Muscle of leg (tissue), 11 donors: ENCODE data around the gene SLC39A8. TPM values are rescaled to one million over a fixed set of nuclear protein-coding genes. Genes with fewer than 3 reads are reported as not detected.
"Not testable (repeated sequence)": the region's sequence is repeated elsewhere in the genome, so short reads cannot be mapped to it uniquely, and the experiment has no call there.

Experiments used
- DNase-seq: peaks from one replicate; pipeline ENCODE4 v3.0.0; 2013
- H3K27ac ChIP-seq: one replicate; pipeline ENCODE4 v1.5.1; 2013; ENCODE audit warnings: mild to moderate bottlenecking, low read length, control low read depth
- H3K27me3 ChIP-seq: one replicate; pipeline ENCODE4 v1.6.1; 2013; ENCODE audit warnings: low read length; ENCODE audit not compliant: control insufficient read depth, insufficient read depth
- H3K36me3 ChIP-seq: one replicate; pipeline ENCODE4 v1.6.1; 2013; ENCODE audit warnings: low read length; ENCODE audit not compliant: control insufficient read depth, insufficient read depth
- H3K4me1 ChIP-seq: one replicate; pipeline ENCODE4 v1.6.1; 2013; ENCODE audit warnings: low read length; ENCODE audit not compliant: control insufficient read depth, insufficient read depth
- H3K4me3 ChIP-seq: one replicate; pipeline ENCODE4 v1.5.1; 2013; ENCODE audit warnings: low read length, control low read depth
- H3K9me3 ChIP-seq: replicated peaks from 2 replicates; pipeline ENCODE4 v1.6.1; 2013; ENCODE audit warnings: low read depth, low read length; ENCODE audit not compliant: control insufficient read depth
- WGBS: methylation state at CpG from one replicate; pipeline ENCODE4 v1.1.5; 2013; ENCODE audit warnings: missing lambda C conversion rate; ENCODE audit not compliant: insufficient coverage; 5-methylcytosine and 5-hydroxymethylcytosine counted together
- polyA plus RNA-seq, 8 donors: library from polyadenylated mRNA; unstranded; fragments of 120-200 nt; gene quantifications; one replicate each; pipeline versions ENCODE4 v1.2.1 to v1.2.3, GENCODE V29; 2013; ENCODE audit warnings: inconsistent platforms in 1 of 8, low replicate concordance in 1 of 8; ENCODE audit not compliant: insufficient read length in 8 of 8, insufficient read depth in 1 of 8
- total RNA-seq: library from RNA; stranded (reverse); fragments of 120-200 nt; gene quantifications from one replicate; pipeline ENCODE4 v1.2.4, GENCODE V29; 2013

Gene SLC39A8
- total and polyA plus RNA-seq, 9 donors = 2.1 to 4.8 (median 3.5) TPM

DNA sequence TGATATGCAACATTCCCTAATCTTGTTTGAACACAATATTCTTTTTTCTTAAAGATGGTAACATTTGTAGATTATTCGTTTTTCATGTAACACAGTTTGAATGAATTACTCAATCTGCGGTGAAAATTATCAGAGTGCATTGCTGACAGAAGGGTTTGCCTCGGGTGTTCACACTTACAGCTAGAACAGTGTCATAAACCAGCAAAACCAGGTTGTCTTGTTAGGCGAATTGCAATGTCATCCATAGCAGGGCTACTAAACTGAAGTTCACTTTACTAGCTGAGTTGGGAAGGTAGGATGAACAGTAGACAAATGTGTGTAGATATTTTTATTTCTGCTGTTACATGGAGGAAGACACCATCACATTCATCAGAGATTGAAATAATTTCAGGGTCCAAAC, 98.9 kb downstream of the SLC39A8 start:
- no peak for DNase-seq
- H3K27ac ChIP-seq = no peak overlapping the region
- H3K4me1 ChIP-seq = no peaks in the 10 kb centered on the region
- H3K9me3 ChIP-seq = peaks cover 6% of the 10 kb centered on the region
- no peaks in the 10 kb centered on the region for H3K27me3 ChIP-seq
- 86% methylated on average over 3 of the region's 4 CpGs for WGBS
- no peaks in the 10 kb centered on the region for H3K36me3 ChIP-seq
- no peak overlapping the region for H3K4me3 ChIP-seq

GRCh38 chr4:102244878-102245535, 100.3 kb downstream of the SLC39A8 start:
- Histone ChIP-seq H3K4me1 (no peaks in the 10 kb centered on the region), H3K9me3 (peaks cover 6% of the 10 kb centered on the region)
- WGBS = 88% methylated on average over 20 of the region's 23 CpGs

GRCh38 chr4:102243296-102243695, 102.0 kb downstream of the SLC39A8 start:
- H3K9me3 ChIP-seq, DNase-seq, H3K4me1 ChIP-seq, H3K4me3 ChIP-seq, H3K27me3 ChIP-seq, H3K36me3 ChIP-seq, H3K27ac ChIP-seq: not testable (repeated sequence)
- WGBS = 81% methylated on average over 5 of the region's 5 CpGs

More at GRCh38 chr4:102244878-102245535, 100.3 kb downstream of the SLC39A8 start:
- DNase-seq = no peak
- no peaks in the 10 kb centered on the region for H3K27me3 ChIP-seq
- no peak overlapping the region for H3K4me3 ChIP-seq
- H3K36me3 ChIP-seq = no peaks in the 10 kb centered on the region
- H3K27ac ChIP-seq = no peak overlapping the region

- Histone ChIP-seq H3K36me3 (no peaks in the 10 kb centered on the region), H3K27me3 (no peaks in the 10 kb centered on the region), H3K27ac (no peak overlapping the region), H3K4me3 (no peak overlapping the region), H3K4me1 (no peaks in the 10 kb centered on the region), H3K9me3 (peaks cover 2% of the 10 kb centered on the region)
- 83% methylated on average over 11 of the region's 15 CpGs for WGBS
- no peak for DNase-seq
These were observed 110.9 kb downstream of the SLC39A8 start for GRCh38 chr4:102234243-102234838.

- H3K9me3 ChIP-seq = peaks cover 2% of the 10 kb centered on the region
- no peak overlapping the region for H3K4me3 ChIP-seq
- no peak overlapping the region for H3K27ac ChIP-seq
- DNase-seq = no peak
- no peaks in the 10 kb centered on the region for H3K4me1 ChIP-seq
- no peaks in the 10 kb centered on the region for H3K36me3 ChIP-seq
- no peaks in the 10 kb centered on the region for H3K27me3 ChIP-seq
These were observed 115.1 kb downstream of the SLC39A8 start for GRCh38 chr4:102230194-102230593.

- no peaks in the 10 kb centered on the region for H3K9me3 ChIP-seq
- H3K4me1 ChIP-seq = no peaks in the 10 kb centered on the region
- H3K27ac ChIP-seq = no peak overlapping the region
- H3K36me3 ChIP-seq = no peaks in the 10 kb centered on the region
- H3K4me3 ChIP-seq = no peak overlapping the region
- DNase-seq = no peak
- WGBS = no CpG with 5 or more reads among the region's 1 CpG
- no peaks in the 10 kb centered on the region for H3K27me3 ChIP-seq
These were observed 117.9 kb downstream of the SLC39A8 start for GRCh38 chr4:102227388-102227787.

DNA sequence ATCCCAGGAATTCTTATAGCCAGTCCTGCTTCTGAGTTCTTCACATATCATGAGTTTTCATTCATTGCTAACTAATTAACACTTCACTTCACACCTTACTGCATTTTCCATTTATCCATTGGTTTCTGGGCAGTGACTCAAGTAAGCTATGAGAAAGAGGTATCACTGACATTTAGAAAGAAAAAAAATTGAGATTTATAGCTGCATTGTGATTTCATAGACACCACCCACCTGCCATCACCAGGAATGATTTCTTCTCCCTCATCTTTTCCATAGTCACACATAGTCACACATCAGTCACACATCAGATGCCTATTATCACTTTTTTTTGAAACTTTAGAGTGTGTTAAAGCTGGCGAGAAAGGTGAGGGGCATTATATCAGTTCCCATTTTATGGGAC, 121.8 kb downstream of the SLC39A8 start:
- H3K4me1 ChIP-seq = no peaks in the 10 kb centered on the region
- no peaks in the 10 kb centered on the region for H3K27me3 ChIP-seq
- WGBS = no CpG with 5 or more reads among the region's 1 CpG
- no peak for DNase-seq
- no peaks in the 10 kb centered on the region for H3K36me3 ChIP-seq
- no peak overlapping the region for H3K4me3 ChIP-seq
- no peak overlapping the region for H3K27ac ChIP-seq
- H3K9me3 ChIP-seq = no peaks in the 10 kb centered on the region

DNA sequence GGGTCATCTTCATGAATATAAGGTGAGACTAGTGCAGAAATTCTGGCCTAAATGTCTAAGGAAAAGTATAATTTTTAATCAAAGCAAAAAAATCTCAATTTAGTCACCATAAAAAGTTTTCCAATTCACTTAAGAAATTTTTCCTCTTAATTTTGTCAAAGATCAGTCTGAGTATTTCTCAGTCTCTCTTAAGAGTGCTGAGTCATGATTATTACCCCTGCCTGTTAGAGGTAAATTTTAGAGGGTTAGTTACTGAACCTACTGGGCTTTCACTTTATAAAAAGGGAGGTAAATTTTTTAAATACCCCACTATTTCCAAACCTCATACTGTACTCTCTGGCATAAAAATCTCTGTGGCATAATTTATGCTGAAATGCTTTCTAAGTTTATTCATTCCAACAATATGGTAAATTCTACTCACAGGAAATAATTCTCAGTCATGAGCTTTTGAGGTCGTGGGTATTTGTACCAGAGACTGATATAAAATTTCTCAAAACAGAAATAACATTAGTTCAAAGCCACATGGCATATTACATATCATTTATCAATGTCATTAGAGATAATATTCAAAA, 122.4 kb downstream of the SLC39A8 start:
- Histone ChIP-seq H3K27me3 (no peaks in the 10 kb centered on the region), H3K4me3 (no peak overlapping the region), H3K27ac (no peak overlapping the region), H3K9me3 (no peaks in the 10 kb centered on the region), H3K4me1 (no peaks in the 10 kb centered on the region), H3K36me3 (no peaks in the 10 kb centered on the region)
- WGBS = no CpG with 5 or more reads among the region's 1 CpG
- no peak for DNase-seq

DNA sequence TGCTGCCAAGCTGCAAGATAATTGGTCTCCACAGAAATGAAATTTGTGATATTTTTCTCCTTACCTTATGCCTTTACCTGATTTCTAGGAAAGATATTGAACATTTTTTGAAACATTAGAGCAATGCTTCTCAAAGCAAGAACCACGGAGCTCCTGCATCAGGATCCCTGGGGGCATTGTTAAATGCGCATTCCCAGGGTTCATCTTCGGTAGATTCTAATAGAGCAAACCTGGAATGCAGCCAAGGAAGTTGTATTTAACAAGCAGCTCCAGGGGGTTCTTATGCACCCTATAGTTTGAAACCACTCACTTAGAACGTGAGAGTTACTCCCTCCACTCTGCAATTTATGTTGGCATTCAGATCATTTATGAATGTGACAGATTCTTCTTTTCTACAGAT, 126.2 kb downstream of the SLC39A8 start:
- Histone ChIP-seq H3K36me3 (no peaks in the 10 kb centered on the region), H3K4me1 (no peaks in the 10 kb centered on the region), H3K27ac (no peak overlapping the region), H3K27me3 (no peaks in the 10 kb centered on the region), H3K9me3 (no peaks in the 10 kb centered on the region), H3K4me3 (no peak overlapping the region)
- 57% methylated on average over 2 of the region's 4 CpGs for WGBS
- no peak for DNase-seq

- H3K27ac ChIP-seq = no peak overlapping the region
- no peak for DNase-seq
- H3K9me3 ChIP-seq = no peaks in the 10 kb centered on the region
- no peak overlapping the region for H3K4me3 ChIP-seq
- H3K27me3 ChIP-seq = no peaks in the 10 kb centered on the region
- WGBS = no CpG with 5 or more reads among the region's 3 CpGs
- H3K36me3 ChIP-seq = no peaks in the 10 kb centered on the region
- H3K4me1 ChIP-seq = no peaks in the 10 kb centered on the region
These were observed 126.6 kb downstream of the SLC39A8 start for GRCh38 chr4:102218656-102219055.
